Activated naive CD8-positive, alpha-beta T cell treated with anti-CD3 and anti-CD28 coated beads for 36 hours (primary cell): ENCODE results near the gene FANCE. TPM values are rescaled to one million over a fixed set of nuclear protein-coding genes. Genes with fewer than 3 reads are reported as not detected.

ENCODE experiments used
- DNase-seq: peaks from one replicate; pipeline ENCODE4 v3.0.0; 2021
- H3K27ac Mint-ChIP-seq: one replicate; pipeline ENCODE4 v1.8.0; 2022; ENCODE audit warnings: mild to moderate bottlenecking, moderate library complexity, mixed read lengths
- H3K27me3 Mint-ChIP-seq: one replicate; pipeline ENCODE4 v1.8.0; 2022; ENCODE audit warnings: mild to moderate bottlenecking, mixed read lengths
- H3K36me3 Mint-ChIP-seq: one replicate; pipeline ENCODE4 v1.8.0; 2021; ENCODE audit warnings: mild to moderate bottlenecking, mixed read lengths
- H3K4me1 Mint-ChIP-seq: one replicate; pipeline ENCODE4 v1.8.0; 2021; ENCODE audit warnings: mixed read lengths
- H3K4me3 Mint-ChIP-seq: one replicate; pipeline ENCODE4 v1.8.0; 2022; ENCODE audit warnings: mild to moderate bottlenecking, moderate library complexity, mixed read lengths
- H3K9me3 Mint-ChIP-seq: one replicate; pipeline ENCODE4 v1.8.0; 2022; ENCODE audit warnings: mixed read lengths
- total RNA-seq, 2 experiments: library from RNA; stranded (reverse); gene quantifications; one replicate each; pipeline ENCODE4 v1.2.3, GENCODE V29; 2021

Gene FANCE
- total RNA-seq, 2 experiments from 2014 or later = 18.6 to 19.1 TPM

DNA sequence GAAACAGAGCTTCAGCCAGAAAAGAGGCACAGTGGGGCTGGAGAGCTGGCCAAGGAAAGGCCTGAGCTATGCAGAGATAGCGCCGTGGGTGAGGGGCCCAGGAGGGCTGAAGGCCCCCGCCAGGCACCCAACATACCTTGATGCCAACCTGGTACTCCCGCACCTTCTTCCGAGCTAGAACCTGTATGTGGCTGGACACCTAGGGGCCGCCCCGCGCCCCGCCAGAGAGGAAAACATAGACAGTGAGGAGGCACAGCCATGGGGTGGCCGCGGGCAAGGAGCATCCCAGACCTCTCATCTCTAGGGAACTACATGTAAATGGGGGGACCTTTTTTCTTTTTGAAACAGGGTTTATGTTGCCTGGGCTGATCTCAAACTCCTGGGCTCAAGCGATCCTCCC, 28.0 kb downstream of the FANCE start:
- no peak overlapping the region for H3K27ac Mint-ChIP-seq
- no peaks in the 10 kb centered on the region for H3K9me3 Mint-ChIP-seq
- peaks cover 3% of the 10 kb centered on the region for H3K4me1 Mint-ChIP-seq
- H3K27me3 Mint-ChIP-seq = no peaks in the 10 kb centered on the region
- H3K36me3 Mint-ChIP-seq = no peaks in the 10 kb centered on the region
- H3K4me3 Mint-ChIP-seq = no peak overlapping the region
- no peak for DNase-seq

DNA sequence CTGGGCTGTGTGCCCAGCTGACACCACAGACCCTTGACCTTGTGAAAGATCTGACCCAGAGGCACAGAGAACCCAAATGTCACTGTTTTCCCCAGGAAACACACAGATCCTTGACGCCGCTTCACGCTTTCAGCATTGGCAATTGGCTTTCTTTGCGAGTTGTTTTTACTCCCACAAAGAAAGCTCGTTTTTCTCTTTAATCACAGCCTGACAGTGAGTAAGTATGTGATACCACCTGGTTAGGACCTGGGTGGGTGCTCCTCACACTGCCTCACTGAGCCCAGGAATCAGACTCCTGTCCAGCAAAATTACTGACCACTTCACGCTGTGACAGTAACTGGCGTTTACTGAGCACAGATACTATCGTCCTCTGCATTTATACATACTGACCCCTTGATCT, 29.1 kb downstream of the FANCE start:
- Mint-ChIP-seq H3K27ac (no peak overlapping the region), H3K36me3 (no peaks in the 10 kb centered on the region), H3K9me3 (no peaks in the 10 kb centered on the region), H3K4me3 (no peak overlapping the region), H3K27me3 (no peaks in the 10 kb centered on the region), H3K4me1 (no peaks in the 10 kb centered on the region)
- DNase-seq = no peak

DNA sequence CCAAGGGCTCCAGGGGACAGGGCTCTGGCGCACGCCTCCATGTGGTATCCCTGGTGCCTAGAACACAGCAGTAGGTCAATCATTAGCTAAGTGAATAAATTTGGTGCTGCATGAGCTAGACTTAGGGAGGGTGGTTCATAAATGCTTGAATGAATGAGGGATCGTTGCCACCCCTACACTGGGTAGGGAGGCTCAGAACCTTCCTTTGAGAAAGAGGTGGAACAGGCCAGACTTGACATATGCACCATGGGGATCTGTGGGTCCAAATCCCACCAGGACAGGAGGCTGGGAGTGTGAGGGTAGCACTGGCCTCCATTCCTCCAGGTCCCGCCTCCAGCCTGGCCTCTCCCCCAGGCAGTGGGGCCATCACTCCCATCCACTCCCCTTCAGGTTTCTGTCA, 30.9 kb downstream of the FANCE start:
- no peak for DNase-seq
- no peak overlapping the region for H3K27ac Mint-ChIP-seq
- H3K4me3 Mint-ChIP-seq = no peak overlapping the region
- H3K9me3 Mint-ChIP-seq = no peaks in the 10 kb centered on the region
- H3K36me3 Mint-ChIP-seq = no peaks in the 10 kb centered on the region
- H3K4me1 Mint-ChIP-seq = peaks cover 4% of the 10 kb centered on the region
- no peaks in the 10 kb centered on the region for H3K27me3 Mint-ChIP-seq

DNA sequence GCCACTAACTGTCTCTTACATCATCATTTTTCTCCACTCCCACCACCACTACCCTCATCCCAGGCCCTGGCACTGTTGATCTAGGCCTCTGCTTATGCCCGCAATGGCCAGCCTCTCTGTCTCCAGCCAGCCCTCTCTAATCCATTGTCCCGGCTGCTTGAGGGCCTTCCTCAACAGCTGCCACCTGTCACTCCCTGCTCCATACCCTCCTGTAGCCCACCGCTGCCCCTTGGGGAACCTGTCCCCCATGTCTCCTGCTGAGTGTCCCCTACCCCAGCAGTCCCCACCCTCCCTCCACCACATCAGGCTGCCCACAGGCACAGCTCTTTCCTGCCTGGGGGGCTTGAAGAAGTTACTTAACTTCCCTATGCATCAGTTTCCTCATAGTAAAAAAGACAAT, 31.4 kb downstream of the FANCE start:
- DNase-seq = no peak
- no peak overlapping the region for H3K4me3 Mint-ChIP-seq
- peaks cover 4% of the 10 kb centered on the region for H3K4me1 Mint-ChIP-seq
- H3K9me3 Mint-ChIP-seq = no peaks in the 10 kb centered on the region
- H3K27ac Mint-ChIP-seq = no peak overlapping the region
- H3K36me3 Mint-ChIP-seq = no peaks in the 10 kb centered on the region
- no peaks in the 10 kb centered on the region for H3K27me3 Mint-ChIP-seq

DNA sequence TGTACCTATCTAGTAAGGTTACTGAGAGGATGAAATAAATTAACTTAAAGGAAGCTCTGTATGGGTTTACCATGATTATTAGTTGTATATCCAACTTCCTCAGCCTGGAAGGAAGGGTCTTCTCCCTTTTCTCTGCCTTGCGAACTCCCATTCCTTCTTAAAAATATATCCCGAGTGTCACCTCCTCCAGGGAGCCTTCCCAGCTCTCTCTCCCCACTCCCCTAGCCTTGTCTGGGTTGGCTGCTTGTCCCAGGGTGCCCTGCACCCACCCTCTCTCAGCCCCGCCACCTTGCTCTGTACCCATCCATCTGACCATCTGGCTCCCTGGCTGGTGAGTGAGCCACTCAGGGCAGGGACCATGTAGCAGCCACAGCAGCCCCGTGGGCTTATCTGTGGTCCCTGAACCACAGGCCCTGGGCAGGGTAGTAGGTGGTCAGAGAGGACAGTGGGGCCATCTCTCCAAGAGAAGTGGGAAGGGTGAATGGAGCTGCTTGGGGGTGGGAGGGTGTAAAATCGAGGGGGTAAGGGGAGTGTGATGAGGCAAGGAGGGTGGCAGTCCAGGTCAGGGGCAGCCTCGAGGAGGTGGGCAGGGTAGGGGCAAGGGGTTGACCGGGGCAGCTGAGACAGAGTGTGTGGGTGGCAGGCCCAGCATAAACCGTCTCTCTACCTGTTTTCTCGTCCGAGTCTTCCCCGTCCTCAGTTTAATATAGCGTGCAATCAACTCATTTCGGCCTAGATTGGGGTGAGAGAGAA, 31.9 kb downstream of the FANCE start:
- Mint-ChIP-seq H3K27ac (no peak overlapping the region), H3K4me1 (peaks cover 4% of the 10 kb centered on the region), H3K27me3 (no peaks in the 10 kb centered on the region), H3K36me3 (no peaks in the 10 kb centered on the region), H3K4me3 (no peak overlapping the region), H3K9me3 (no peaks in the 10 kb centered on the region)
- DNase-seq = no peak

DNA sequence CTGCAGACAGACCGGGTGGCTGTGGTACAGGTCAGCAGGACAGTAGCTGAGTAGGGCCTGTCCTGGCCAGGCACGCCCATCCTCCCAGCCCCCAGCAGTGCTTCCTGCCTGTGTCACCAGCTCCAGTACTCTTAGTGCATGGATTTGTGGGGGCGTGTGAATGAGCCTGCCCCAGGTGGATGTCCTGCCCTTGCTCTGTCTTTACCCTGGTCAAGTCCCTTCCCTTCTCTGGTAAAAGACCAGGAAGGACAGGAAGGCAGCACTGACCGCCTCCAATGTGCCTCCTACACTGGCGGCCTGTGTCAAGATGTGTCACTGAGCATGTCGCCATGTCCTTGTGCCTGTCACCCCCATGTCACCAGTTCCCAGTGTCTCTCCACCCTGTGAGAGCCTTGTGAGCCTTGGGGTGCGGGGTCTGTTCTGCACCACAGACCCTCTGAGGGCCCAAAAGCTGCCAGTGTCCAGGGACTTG, 32.8 kb downstream of the FANCE start:
- H3K36me3 Mint-ChIP-seq = no peaks in the 10 kb centered on the region
- no peaks in the 10 kb centered on the region for H3K9me3 Mint-ChIP-seq
- H3K4me1 Mint-ChIP-seq = peaks cover 4% of the 10 kb centered on the region

DNA sequence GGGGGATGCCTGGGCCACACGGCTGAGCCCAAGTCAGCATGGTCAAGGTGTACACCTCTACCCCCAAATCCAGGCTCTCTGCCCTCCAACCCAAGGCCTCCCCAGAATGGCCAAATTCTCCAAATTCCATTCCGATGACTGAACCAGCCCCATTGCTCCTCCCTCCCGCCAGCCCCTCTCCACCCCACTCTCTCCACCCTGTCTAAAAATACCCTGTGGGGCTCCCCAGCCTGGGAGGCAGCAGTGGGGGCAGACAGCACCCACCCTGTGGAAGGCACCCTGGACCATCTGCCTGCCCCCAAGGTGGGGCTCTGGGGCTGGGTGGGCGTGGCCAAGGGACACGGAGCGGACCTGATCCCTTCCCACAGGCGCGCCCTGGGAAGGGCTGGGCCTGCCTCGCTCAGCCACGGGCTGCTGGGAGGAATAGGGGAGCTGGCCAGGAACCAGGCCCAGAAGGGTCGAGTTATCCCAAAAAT, 33.3 kb downstream of the FANCE start:
- H3K27ac Mint-ChIP-seq = no peak overlapping the region
- H3K36me3 Mint-ChIP-seq = no peaks in the 10 kb centered on the region
- no peaks in the 10 kb centered on the region for H3K27me3 Mint-ChIP-seq
- H3K4me3 Mint-ChIP-seq = no peak overlapping the region
- H3K4me1 Mint-ChIP-seq = peaks cover 4% of the 10 kb centered on the region
- no peak for DNase-seq
- no peaks in the 10 kb centered on the region for H3K9me3 Mint-ChIP-seq

More for the DNA sequence above, 32.8 kb downstream of the FANCE start:
- H3K27ac Mint-ChIP-seq = no peak overlapping the region
- DNase-seq = no peak
- H3K4me3 Mint-ChIP-seq = no peak overlapping the region
- H3K27me3 Mint-ChIP-seq = no peaks in the 10 kb centered on the region

DNA sequence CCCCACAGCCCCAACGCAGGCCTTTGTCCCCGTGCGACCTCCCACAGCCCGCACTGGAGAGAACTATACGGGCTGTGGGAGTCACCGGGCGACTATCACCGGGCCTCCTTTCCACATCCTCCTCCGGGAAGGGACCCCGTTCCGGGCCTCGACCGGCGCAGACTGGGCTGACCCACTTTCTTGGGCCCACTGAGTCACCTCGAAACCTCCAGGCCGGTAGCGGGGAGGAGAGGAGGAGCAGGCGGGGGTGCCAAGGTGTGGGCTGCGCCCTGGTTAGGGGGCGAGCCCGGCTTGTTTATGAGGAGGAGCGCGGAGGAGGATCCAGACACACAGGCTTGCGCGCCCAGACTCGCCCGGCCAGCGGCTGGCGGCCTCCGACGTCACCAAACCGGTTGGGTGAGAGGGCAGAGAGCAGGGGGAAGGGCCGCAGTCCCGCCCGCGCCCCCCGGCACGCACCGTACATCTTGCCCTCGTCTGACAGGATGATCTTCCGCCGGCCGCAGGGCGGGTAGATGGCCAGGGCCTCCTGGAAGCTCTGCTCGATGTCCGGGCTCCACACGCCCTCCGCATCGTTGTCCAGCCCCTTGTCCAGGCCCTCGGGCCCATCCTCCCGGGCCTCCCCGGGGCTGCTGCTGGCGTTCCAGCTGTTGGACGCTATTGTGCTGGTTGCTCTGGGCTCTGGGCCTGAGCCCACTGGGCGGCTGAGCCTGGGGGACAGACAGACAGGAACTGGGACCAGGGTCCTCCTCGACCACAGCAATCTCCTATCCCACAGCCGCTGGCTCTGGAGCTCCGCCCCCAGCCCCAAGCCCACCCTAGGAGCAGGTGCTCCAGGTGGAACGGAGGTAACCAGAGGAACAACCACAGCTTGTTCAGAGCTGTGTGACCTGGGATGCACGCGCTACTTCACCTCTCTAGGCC, 34.1 kb downstream of the FANCE start:
- no peaks in the 10 kb centered on the region for H3K36me3 Mint-ChIP-seq

DNA sequence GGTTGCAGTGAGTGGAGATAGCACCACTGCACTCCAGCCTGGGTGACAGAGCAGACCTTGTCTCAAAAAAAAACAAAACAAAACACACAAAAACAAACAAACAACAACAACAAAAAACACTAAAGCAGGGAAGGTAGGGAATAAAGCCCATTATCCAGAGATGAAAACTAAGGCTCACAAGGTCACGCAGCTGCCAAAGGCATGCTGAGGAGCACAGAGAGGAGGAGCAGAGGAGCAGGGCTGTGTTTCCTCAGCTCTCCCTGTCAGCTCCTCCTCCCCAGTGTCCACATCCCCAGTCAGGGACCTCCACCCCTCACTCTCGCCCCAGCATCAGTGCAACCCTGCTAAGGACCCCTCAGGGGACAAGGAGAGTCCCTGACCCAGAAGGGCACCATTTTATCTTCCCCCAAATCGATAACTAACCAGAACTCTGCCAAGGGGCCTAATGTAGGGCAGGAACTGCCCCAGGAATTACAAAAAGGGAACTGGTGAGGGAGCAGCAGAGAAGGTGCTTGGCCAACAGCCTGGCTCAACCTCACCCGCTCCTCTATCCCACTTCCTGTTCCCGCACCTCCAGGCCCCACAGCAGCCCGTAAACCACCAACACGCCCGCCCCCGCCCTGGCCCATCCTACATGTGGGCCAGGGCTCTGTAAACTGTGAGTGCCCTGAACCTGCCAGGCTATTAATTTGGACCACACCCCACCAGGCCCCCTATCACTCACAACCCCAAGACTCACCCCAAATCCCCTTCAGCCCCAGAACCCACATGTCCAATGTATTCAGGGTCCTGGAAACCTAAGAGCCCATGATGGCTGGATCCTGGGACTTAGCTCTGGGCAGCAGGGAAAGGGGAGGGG, 35.7 kb downstream of the FANCE start:
- Mint-ChIP-seq H3K9me3 (no peaks in the 10 kb centered on the region), H3K4me3 (no peak overlapping the region), H3K4me1 (peaks cover 4% of the 10 kb centered on the region), H3K27ac (no peak overlapping the region), H3K36me3 (no peaks in the 10 kb centered on the region), H3K27me3 (peaks cover 3% of the 10 kb centered on the region)
- DNase-seq = no peak

More for the DNA sequence above, 34.1 kb downstream of the FANCE start:
- Mint-ChIP-seq H3K27me3 (peaks cover 2% of the 10 kb centered on the region), H3K27ac (no peak overlapping the region), H3K9me3 (no peaks in the 10 kb centered on the region), H3K4me1 (peaks cover 4% of the 10 kb centered on the region), H3K4me3 (no peak overlapping the region)
- no peak for DNase-seq

DNA sequence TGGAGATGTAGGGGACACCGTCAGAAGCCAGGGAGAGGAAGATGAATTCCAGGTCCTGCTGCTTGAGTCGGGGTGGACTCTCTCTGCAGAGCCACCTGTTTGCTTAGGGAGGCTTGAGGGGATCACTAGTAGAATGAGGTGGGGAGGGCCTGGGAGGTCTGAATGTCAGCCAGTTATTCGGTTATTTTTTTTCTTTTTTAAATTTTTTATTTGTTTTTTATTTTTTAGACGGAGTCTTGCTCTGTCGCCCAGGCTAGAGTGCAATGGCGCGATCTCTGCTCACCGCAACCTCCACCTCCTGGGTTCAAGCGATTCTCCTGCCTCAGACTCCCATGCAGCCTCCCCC, 36.4 kb downstream of the FANCE start:
- Mint-ChIP-seq H3K36me3 (no peaks in the 10 kb centered on the region), H3K27me3 (peaks cover 3% of the 10 kb centered on the region), H3K4me3 (no peak overlapping the region)

DNA sequence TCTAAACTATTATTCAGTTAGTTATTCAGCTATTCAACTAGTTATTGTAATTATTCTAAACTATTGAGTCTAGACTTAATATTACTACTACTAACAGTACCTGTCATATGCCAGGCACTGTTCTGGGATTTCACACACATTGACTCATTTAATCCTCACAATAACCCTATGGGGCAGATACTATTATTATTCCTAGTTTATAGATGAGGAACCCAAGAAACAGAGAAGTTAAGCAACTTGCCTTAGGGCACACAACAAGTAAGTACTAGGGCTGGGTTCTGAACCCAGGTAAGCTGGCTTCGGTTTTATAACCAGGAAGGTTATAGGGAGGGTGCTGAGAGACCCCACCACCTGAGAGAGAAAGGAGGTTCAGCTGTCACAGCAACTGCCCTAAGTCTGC, 36.9 kb downstream of the FANCE start:
- Mint-ChIP-seq H3K9me3 (no peaks in the 10 kb centered on the region), H3K27ac (no peak overlapping the region), H3K36me3 (no peaks in the 10 kb centered on the region), H3K4me1 (peaks cover 7% of the 10 kb centered on the region), H3K4me3 (no peak overlapping the region), H3K27me3 (peaks cover 3% of the 10 kb centered on the region)
- DNase-seq = no peak

More for the DNA sequence above, 36.4 kb downstream of the FANCE start:
- peaks cover 4% of the 10 kb centered on the region for H3K4me1 Mint-ChIP-seq
- no peak for DNase-seq
- H3K27ac Mint-ChIP-seq = no peak overlapping the region
- no peaks in the 10 kb centered on the region for H3K9me3 Mint-ChIP-seq

DNA sequence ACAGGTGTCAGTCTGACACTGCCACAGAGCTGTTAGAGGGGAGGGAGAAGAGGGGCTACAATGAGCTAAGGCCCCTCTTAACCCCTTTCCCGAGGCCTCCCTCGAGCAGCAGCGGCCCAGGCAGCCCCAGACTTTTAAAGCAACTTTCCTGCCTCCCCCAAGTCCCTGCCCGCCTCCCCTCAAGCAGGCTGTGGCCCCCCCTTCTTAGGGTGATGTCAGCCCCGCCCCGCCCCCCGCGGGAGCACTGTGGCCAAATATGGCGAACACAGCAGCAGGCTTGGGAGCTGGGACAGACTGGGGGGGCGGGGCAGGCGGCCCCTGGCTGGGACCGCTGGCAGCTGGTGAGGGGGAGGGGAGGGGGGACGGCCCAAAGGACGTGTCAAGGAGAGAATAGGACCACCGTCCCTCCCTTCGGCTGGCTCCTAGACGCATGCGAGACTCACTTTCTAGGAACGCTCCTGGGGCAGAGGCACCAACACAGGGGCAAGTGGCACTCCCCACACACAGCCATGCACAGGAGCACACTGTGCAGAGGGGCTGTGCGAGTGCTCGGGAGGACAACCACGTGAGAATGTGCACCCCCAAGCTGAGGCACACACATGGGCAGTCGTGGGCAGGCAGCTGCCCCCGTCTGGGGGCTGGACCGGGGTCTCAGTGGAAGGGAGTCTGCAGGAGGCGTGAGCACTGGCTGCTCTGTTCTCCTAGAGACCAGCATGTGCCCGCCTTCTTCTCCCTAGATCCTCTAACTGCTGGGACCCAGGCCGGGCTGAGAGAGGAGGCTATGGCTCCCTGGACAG, 38.1 kb downstream of the FANCE start:
- Mint-ChIP-seq H3K36me3 (no peaks in the 10 kb centered on the region), H3K27ac (no peak overlapping the region), H3K9me3 (no peaks in the 10 kb centered on the region), H3K4me1 (peaks cover 8% of the 10 kb centered on the region), H3K4me3 (no peak overlapping the region), H3K27me3 (peaks cover 3% of the 10 kb centered on the region)
- DNase-seq = no peak

DNA sequence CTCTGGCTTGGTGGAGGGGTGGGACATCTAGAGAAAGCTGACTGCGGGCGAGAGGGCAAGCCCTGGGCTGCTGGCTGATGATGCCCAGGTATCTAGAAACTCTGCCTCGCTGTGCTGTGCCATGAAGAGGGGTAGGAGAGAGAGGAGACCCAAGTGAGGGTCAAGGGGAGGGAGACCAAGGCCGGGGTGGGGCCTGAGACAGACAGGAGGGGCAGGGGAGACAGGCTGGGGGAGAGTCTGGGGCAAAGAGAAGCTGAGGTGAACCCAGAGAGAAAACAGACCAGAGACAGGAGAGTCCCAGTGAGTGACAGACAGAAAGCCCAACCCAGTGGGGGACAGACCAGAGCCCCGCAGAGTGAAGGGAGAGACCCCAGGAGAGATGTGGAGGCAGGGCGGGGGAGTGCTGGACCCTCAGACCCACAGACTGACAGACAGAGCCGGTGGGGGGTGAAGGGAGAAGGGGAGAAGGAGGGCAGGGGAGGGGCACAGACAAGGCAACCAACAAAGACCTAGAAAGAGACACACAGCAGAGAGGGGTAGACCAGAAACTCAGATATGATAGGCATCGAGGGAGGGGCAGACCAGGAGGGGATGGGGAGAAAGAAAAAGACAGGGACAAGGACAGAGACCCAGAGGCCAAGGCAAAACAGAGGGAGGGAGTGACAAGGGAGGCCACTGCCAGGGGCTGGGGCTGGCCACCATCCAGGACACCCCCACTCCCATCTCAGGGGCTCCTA, 38.9 kb downstream of the FANCE start:
- Mint-ChIP-seq H3K4me1 (peaks cover 8% of the 10 kb centered on the region), H3K9me3 (no peaks in the 10 kb centered on the region), H3K4me3 (no peak overlapping the region), H3K27ac (no peak overlapping the region), H3K36me3 (no peaks in the 10 kb centered on the region), H3K27me3 (peaks cover 3% of the 10 kb centered on the region)
- DNase-seq = no peak
